ENCODE results near the gene MAP3K2.

- TF ChIP-seq JUN (IDR thresholded peaks at IDR 0.05; ENCODE audit: borderline replicate concordance, insufficient read depth, insufficient read length, low read depth) (no peak), EZH2 (IDR thresholded peaks at IDR 0.05; ENCODE audit: borderline replicate concordance, low read depth, low read length, severe bottlenecking) (no peak)
Observed at GRCh38 chr2:127256381-127256780, 131.4 kb downstream of the MAP3K2 start.
